H1 (cell line): ENCODE data around the gene NFAT5. TPM values are rescaled to one million over a fixed set of nuclear protein-coding genes. Genes with fewer than 3 reads are reported as not detected.

ENCODE experiments used
- FOSL1 ChIP-seq: IDR thresholded peaks from 2 replicates; pipeline ENCODE4 v1.6.1; 2011; ENCODE audit warnings: mild to moderate bottlenecking, low read depth, low read length, moderate library complexity; ENCODE audit not compliant: insufficient read depth
- NRF1 ChIP-seq: IDR thresholded peaks from 2 replicates; pipeline ENCODE4 v1.6.1; 2011; ENCODE audit warnings: mild to moderate bottlenecking, low read depth, low read length, improper control_type of control experiment
- RNF2 ChIP-seq: fragments of 200-900, 300-1000 bp; sonication (generic); IDR thresholded peaks from 2 replicates; pipeline ENCODE4 v1.7.1; 2016; ENCODE audit warnings: borderline replicate concordance, low read depth, mild to moderate bottlenecking, antibody characterized with exemption, low read length; ENCODE audit not compliant: poor library complexity, severe bottlenecking; ENCODE audit errors: missing control alignments
- RXRA ChIP-seq: IDR thresholded peaks from 2 replicates; pipeline ENCODE4 v1.6.1; 2011; ENCODE audit warnings: low read depth, mild to moderate bottlenecking, low read length, moderate library complexity; ENCODE audit not compliant: insufficient read depth
- SP1 ChIP-seq: IDR thresholded peaks from 2 replicates; pipeline ENCODE4 v1.6.1; 2011; ENCODE audit warnings: low read depth, low read length
- SP2 ChIP-seq: IDR thresholded peaks from 2 replicates; pipeline ENCODE4 v1.6.1; 2012; ENCODE audit warnings: mild to moderate bottlenecking, low read length, inconsistent platforms
- TAF1 ChIP-seq: IDR thresholded peaks from 2 replicates; pipeline ENCODE4 v1.6.1; 2011; ENCODE audit warnings: mild to moderate bottlenecking, low read depth, low read length
- TBP ChIP-seq: IDR thresholded peaks from 2 replicates; pipeline ENCODE4 v1.6.1; 2011; ENCODE audit warnings: low read depth, low read length, improper control_type of control experiment
- ZNF274 ChIP-seq: IDR thresholded peaks from 2 replicates; pipeline ENCODE4 v1.7.0; 2012; ENCODE audit warnings: low read length, borderline replicate concordance; ENCODE audit errors: extremely low read depth
- microRNA counts: library from miRNA; unstranded; fragments of <30 nt; microRNA quantifications from one replicate; lab custom pipeline; 2015
- microRNA-seq, 2 experiments: library from miRNA; unstranded; fragments of <30 nt; microRNA quantifications; one replicate each; pipeline versions ENCODE4 to v1.2.0, GENCODE V29; 2016 to 2020; ENCODE audit warnings: borderline microRNAs expressed in 2 of 2, borderline number of aligned reads in 2 of 2, borderline replicate concordance in 1 of 2
- polyA plus RNA-seq, 7 experiments: library from polyadenylated mRNA; depleted of rRNA in 3 of 7; stranded (reverse) in 5 of 7; unstranded in 2 of 7; fragments of >200 nt in 5 of 7; fragments of 200-250 nt in 2 of 7; gene quantifications; 1 replicate in 5 of 7; 2 replicates in 1 of 7; 4 replicates in 1 of 7; pipeline versions ENCODE4 v1.2.1 to v1.2.3, GENCODE V29; 2011 to 2013; ENCODE audit warnings: missing spikeins in 2 of 7, mixed read lengths in 2 of 7
- small RNA-seq: library from polyadenylated mRNA; stranded (forward); fragments of <200 nt; extraction: miRNeasy Mini kit (QIAGEN cat#:217004); gene quantifications from one replicate; pipeline ENCODE3, GENCODE V24; 2013; ENCODE audit not compliant: insufficient read depth
- total RNA-seq: library from RNA; stranded (reverse); fragmentation: NEBNext Ultra II Directional; extraction: Animal tissue kit (Norgen Biotek cat#: 25700); gene quantifications from 2 replicates; pipeline ENCODE4 v1.2.1, GENCODE V29; 2021

The NFAT5 gene
- total and polyA plus RNA-seq, 2 of the 8 experiments (the other 6 are each of a cell fraction or from before 2014, with no cell fraction given), result 8.9 to 29.0 TPM

DNA sequence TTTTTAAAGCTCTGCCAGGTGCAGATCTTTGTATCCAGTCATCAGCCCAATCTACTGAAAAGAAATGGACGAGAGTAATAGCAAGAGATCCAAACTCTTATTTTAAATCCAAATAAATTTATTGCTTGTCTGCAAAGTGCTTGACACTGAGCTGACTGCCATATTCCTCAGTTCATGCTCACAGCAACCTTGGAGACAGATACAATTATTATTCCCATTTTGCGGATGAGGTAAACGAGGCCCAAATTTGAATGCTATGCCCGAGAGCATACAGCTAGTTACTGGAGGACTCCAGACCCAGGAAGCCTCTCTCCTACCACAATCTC, 188.3 kb downstream of the NFAT5 start (continued):
- TF ChIP-seq ZNF274 (no peak), SP2 (no peak), SP1 (no peak), RNF2 (no peak), RXRA (no peak), TAF1 (no peak), FOSL1 (no peak), NRF1 (no peak), TBP (no peak)

MicroRNAs encoded within 50 kb of the gene (microRNA counts, 767-probe panel; counts per million panel counts)
- microRNA hsa-miR-1538 (lab: Ali Mortazavi, UCI), result 879 counts per million, percentile 95 among the panel's probes with 10 or more counts

Small RNA genes within 50 kb of the gene (microRNA-seq; reads per million reads assigned to microRNA genes)
- gene MIR1538, result 0.20 to 0.23 reads per million in 2 experiments

Small RNA genes within 50 kb of the gene (small RNA-seq; reads per million reads assigned to genes)
- gene MIR1538, result not detected

Other genes starting within 250 kb of the NFAT5 start
- 23.6 and 23.9 TPM in 2 replicates for gene PDF, start 235.4 kb upstream of the NFAT5 start, total RNA-seq
- gene PDF, start 235.4 kb upstream of the NFAT5 start, polyA plus RNA-seq (2011; rRNA removed), result 17.7 and 19.3 TPM in 2 replicates
- gene COG8, start 226.4 kb upstream of the NFAT5 start, total RNA-seq, result 55.4 and 55.6 TPM in 2 replicates
- 49.1 and 60.9 TPM in 2 replicates for gene COG8, start 226.4 kb upstream of the NFAT5 start, polyA plus RNA-seq (2011; rRNA removed)
- gene NIP7, start 226.2 kb upstream of the NFAT5 start, total RNA-seq, result 52.1 and 52.2 TPM in 2 replicates
- 10.5 and 14.5 TPM in 2 replicates for gene NIP7, start 226.2 kb upstream of the NFAT5 start, polyA plus RNA-seq (2011; rRNA removed)
- gene TMED6, start 214.2 kb upstream of the NFAT5 start, total RNA-seq, result 0.94 TPM in 1 of 2 replicates, not detected in the other
- not detected in 2 replicates for gene TMED6, start 214.2 kb upstream of the NFAT5 start, polyA plus RNA-seq (2011; rRNA removed)
- 31.8 and 37.0 TPM in 2 replicates for gene TERF2, start 180.0 kb upstream of the NFAT5 start, total RNA-seq
- gene TERF2, start 180.0 kb upstream of the NFAT5 start, polyA plus RNA-seq (2011; rRNA removed), result 14.1 and 16.1 TPM in 2 replicates
- 118 and 127 TPM in 2 replicates for gene CYB5B, start 141.3 kb upstream of the NFAT5 start, total RNA-seq
- 70.8 and 108 TPM in 2 replicates for gene CYB5B, start 141.3 kb upstream of the NFAT5 start, polyA plus RNA-seq (2011; rRNA removed)
- gene NQO1, start 160.6 kb downstream of the NFAT5 start, total RNA-seq, result 45.3 and 45.7 TPM in 2 replicates
- gene NQO1, start 160.6 kb downstream of the NFAT5 start, polyA plus RNA-seq (2011; rRNA removed), result 24.6 and 32.7 TPM in 2 replicates
- 88.2 and 92.5 TPM in 2 replicates for gene NOB1, start 189.0 kb downstream of the NFAT5 start, total RNA-seq
- 108 and 127 TPM in 2 replicates for gene NOB1, start 189.0 kb downstream of the NFAT5 start, polyA plus RNA-seq (2011; rRNA removed)
- 42.2 and 44.3 TPM in 2 replicates for gene WWP2, start 196.4 kb downstream of the NFAT5 start, total RNA-seq
- 14.1 and 37.6 TPM in 2 replicates for gene WWP2, start 196.4 kb downstream of the NFAT5 start, polyA plus RNA-seq (2011; rRNA removed)